ENCODE data around the gene ADRA2A.
A peak's percentile ranks its signal among the peaks of the same experiment; 100 is the strongest.

Gene ADRA2A

DNA sequence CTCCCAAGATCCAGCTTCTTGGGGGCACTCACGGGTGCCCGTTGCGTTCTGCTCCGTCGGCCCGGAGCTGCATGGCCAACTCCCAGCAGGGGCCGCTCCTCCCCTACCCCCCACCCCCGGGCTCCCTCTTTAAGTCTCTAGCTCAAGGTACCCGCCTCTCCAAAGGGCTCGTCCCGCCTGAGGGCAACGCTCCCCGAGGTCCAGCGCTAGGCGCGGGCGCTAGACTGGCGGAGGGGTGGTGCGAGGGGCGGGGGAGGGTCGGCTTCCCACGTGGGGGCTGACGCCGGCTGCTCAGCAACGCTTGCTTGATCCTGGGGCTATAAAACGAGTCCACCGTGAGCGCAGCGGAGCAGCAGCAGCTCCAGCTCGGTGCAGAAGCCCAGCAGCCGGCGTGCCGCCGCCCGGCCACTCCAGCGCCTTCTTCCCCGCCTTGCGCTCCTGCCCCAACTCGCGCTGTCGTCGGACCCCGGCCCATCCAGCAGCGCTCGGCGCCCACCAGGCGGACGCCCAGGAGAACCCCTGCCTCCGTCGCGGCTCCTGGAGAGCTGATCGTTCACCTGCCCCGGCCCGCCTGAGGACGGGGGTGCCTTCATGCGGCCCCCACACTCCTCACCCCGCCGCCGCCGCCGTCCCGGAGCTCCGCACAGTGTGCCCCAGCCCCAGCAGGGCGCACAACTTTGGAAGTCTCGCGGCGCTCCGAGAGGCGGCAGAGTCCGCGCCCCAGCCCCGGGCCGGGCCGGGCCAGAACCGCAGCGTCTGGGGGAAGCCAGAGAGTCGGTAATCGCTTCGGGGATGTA, at the start of gene ADRA2A:
TSS of gene ADRA2A (plus strand) at position 348 of the 797 bp plus-strand sequence. CDS start 968 bp downstream, outside the sequence.
- peak; percentile 77 for DNase-seq

DNA sequence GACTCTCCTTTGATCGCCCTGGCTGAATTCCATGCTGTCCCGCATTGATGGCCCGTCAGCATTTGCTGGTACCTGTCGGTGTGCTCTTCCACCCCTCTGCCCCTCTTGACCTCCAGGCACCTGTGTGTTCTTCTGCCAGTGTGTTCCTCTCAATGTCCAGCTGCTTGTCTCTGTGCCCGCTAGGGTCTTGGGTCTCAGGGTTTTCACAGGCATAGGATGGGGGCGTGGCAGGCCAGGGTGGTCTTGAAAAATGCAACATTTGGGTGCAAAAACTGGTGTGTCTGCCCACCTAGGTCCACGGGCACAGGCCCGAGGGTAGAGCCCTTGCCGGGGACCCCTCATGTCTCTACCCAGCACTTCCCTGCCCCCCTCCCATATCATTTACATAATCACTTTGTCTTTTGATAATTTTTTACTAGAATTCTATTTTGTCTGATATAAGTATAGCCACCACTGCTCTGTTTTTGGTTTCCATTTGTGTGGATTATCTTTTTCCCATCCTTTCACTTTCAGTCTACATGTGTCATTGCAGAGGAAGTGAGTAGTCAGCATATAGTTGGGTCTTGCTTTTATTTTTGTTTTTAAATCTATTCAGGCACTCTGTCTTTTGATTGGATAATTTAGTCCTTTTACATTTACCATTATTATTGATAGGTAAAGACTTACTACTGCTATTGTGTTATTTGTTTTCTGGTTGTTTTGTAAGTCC, 46.6 kb upstream of the ADRA2A start:
- DNase-seq, result no peak

DNA sequence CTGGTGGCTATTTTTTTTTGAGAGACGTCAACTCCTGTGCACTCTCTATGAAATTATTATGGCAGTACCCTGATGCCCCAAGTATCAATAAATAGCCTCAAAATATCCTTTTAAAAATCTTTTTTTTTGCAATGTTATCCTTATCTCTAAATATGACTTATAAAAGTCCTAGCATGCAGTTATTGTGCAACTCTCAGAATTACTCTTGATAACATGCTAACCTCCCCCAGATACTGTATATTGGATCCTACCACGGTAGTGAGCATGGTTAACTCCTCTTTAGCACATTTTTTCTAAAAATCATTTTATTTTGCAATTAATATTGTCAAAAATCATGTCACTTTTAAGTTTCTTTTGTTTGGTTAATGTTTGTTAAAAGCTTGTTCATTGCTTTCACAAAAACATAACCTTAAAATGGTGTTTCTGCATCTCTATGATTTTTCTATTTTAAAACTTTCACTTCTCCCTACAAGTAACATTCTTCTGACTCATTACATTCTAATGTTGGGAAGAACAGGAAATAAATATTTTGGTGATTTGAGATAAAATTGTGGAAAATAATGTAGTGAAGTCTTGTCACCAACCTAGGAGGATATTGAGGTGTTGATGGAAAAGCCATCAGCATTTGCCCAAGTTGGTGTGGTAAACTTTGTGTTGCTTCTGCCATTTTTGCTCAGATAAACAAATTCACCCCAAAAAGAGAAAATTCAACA, 42.1 kb upstream of the ADRA2A start:
- no peak for DNase-seq

DNA sequence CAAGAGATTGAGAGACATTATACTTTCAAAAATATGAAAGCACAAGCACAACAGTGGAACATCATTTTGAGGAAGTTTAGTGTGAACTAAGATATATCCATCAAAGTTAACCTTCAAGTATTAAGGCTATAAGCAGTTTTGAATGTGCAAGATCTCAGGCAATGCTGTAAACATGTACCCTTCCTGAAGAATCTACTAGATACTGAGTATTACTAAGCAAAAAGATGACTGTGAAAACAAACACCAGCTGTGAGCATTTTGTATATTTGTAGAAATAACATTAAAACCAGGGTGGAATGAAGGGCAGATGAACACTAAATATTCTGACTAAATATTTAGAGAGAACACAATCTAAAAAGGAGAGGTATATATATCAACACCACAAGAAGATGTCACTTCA, 41.3 kb upstream of the ADRA2A start:
- DNase-seq, result no peak

DNA sequence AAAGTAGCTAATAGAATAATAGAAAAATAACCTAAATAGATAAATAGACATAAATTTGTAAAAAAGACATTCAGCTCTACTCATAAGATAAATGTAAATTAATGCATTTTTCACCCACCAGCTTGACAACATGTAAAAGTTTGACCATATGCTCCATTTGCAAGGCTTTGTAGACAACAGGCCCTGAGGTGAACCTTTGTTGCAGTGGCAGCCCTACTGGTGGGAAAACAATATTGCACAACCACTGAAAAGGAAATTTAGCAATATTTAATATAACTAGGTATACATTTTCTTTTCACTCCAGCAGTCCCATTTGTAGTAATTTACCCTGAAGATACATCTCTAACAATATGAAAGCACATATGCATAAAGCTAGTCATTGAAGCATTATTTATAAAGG, 39.0 kb upstream of the ADRA2A start:
- DNase-seq, result no peak

DNA sequence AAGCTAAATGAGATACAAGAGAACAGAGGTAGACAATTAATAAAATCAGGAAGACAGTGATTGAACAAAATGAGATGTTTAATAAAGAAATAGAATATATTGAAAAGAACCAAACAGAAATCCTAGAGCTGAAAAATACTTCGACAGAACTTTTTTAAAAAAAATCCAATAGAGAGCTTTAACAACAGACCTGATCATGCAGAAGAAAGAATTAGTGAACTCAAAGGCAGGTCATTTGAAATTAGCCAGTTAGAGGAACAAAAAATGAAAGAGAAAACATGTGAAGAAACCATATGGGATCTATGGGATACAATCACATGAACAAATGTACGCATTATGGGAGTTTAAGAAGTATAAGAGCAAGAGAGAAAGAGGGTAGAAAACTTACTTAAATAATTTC, 37.3 kb upstream of the ADRA2A start:
- no peak for DNase-seq

DNA sequence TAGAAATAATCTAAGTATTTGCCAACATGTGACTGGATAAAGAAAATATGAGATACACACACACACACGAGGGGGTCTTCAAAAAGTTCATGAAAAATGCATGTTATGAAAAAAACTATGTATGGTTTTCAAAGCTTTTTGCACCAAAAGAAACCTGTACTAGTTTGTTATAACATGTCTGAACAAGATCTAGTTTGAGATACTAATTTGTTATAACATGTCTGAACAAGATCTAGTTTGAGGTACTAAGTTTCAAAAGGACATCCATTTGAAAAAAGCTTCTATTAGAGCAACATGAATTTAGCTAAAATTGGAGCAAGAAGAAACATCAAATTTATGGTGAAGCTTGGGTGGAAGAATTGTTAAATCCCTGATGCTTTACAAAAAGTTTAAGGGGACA, 19.8 kb upstream of the ADRA2A start:
- no peak for DNase-seq

DNA sequence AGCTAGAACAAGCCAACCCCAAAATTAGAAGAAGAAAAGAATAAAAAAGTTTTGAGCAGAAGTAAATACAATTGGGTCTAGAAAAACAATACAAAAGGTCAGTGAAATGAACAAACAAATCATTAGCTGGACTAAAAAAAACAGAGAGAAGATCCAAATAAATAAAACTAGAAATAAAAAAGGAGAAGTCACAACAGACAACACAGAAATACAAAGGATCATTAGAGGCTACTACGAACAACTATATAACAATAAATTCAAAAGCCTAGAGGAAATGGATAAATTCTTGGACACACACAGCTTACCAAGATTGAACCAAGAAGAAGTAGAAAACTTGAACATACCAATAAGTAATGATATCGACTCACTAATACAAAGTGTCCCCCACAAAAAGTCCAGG, 13.4 kb upstream of the ADRA2A start:
- DNase-seq, result no peak

DNA sequence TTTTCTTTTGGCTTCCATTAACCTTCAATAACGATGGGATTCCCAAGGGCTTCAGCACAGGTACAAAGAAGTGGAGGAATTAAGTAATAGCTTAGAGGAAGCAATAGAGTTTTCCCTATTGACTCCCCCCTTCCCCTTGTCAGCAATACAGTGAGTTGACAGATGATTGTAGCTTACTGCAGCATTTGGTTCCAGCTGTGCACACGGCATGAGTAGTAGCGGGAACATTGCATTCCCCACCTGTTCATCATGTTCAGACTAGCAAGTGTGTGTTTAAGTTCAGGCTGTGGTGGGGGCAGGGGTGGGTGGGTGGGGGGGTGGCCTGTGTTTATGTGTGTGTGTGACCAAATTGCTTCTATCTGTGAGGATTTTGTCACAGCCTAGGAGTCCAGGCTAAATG, 4.6 kb upstream of the ADRA2A start:
- no peak for DNase-seq

DNA sequence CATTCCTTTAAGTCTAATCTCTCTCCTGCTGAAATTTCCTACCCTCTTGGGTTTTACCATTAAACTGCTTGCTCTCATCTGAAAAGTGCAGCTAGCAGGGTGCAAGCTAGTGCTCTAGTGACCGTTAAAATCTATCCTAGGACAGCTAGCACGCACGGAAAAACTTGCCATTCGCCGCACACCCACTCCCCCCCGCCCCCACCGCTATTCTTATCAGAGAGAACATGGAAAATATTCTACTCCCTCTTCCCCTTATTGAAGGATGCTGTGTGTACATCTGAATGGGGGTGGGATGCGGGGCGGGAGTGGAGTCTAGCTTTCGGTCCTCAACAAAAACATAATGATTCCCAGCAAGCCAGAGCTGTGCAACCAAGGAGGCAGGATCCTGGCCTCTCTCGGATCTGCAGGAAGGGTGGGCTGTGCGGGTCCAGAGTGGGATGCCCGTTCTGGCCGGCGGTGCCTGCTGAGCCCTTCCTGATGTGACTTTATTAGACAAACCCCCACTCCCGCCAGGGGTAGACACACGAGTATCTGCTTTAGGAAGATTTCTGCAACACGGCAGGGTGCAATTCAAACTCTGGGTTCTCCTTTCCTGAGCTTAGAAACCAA, 1.1 kb upstream of the ADRA2A start:
- DNase-seq, result no peak

DNA sequence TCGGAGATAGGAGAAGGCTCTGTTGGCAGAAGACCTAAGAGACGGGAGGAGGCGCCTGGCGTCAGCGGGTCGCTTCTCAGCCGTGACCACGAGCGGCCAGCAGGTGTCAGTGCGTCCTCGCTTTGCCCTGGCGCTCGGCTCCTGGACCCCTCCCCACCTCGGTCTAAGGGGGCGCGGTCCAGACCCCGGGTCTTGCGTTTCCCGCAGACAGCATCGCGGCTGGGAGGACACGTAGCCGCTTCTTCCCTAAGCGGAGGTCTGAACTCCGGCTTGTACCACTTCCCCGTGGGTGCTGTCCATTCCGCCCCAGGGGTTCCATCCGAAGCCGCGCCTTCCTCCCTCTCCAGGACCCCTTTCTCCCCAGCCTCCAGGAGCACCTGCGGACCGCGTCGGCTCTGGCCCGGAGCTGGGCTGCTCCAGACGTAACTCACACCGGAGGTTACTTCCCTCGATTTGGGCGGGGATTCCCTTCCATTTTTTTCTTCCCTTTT, 593 bp upstream of the ADRA2A start:
- DNase-seq, result peak; percentile 80

DNA sequence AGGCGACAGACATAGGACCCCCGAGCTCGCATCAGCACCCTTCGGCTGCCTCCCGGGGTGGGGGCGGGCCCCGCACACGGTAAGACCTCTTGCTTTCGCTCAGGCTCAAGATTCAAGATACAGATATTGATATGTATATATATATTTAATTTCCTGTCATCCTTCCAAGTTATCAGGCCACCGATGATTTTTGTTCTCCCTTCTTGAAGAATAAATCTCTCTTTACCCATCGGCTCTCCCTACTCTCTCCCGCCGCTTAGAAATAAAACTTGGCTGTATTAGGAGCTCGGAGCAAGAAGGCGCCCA, 603 bp downstream of the ADRA2A start:
- no peak for DNase-seq

DNA sequence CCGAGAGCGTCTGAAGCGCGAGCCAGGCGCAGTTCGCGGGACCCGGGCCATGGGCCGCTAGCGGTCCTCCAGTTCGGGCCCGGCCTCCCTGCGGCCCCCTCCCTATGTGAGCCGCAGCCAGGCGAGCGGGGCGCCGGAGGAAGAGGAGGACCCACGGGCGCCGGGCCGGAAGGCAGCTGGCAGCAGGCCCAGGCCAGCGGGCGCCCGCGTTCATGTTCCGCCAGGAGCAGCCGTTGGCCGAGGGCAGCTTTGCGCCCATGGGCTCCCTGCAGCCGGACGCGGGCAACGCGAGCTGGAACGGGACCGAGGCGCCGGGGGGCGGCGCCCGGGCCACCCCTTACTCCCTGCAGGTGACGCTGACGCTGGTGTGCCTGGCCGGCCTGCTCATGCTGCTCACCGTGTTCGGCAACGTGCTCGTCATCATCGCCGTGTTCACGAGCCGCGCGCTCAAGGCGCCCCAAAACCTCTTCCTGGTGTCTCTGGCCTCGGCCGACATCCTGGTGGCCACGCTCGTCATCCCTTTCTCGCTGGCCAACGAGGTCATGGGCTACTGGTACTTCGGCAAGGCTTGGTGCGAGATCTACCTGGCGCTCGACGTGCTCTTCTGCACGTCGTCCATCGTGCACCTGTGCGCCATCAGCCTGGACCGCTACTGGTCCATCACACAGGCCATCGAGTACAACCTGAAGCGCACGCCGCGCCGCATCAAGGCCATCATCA, 1.1 kb downstream of the ADRA2A start:
- DNase-seq, result peak; percentile 58

DNA sequence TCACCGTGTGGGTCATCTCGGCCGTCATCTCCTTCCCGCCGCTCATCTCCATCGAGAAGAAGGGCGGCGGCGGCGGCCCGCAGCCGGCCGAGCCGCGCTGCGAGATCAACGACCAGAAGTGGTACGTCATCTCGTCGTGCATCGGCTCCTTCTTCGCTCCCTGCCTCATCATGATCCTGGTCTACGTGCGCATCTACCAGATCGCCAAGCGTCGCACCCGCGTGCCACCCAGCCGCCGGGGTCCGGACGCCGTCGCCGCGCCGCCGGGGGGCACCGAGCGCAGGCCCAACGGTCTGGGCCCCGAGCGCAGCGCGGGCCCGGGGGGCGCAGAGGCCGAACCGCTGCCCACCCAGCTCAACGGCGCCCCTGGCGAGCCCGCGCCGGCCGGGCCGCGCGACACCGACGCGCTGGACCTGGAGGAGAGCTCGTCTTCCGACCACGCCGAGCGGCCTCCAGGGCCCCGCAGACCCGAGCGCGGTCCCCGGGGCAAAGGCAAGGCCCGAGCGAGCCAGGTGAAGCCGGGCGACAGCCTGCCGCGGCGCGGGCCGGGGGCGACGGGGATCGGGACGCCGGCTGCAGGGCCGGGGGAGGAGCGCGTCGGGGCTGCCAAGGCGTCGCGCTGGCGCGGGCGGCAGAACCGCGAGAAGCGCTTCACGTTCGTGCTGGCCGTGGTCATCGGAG, 1.8 kb downstream of the ADRA2A start:
- no peak for DNase-seq

DNA sequence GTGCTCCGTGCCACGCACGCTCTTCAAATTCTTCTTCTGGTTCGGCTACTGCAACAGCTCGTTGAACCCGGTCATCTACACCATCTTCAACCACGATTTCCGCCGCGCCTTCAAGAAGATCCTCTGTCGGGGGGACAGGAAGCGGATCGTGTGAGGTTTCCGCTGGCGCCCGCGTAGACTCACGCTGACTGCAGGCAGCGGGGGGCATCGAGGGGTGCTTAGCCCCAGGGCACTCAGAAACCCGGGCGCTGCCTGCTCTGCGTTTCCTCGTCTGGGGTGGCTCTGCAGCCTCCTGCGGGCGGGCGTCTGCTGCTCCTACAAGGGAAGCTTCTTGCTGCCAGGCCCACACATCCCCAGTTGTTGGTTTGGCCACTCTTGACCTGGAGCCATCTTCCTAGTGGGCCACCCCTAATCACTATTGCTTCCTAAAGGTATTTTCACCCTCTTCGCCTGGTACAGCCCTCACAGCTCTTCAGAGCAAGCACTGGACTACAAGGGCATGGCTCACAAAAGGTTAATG, 2.5 kb downstream of the ADRA2A start:
- DNase-seq, result no peak

DNA sequence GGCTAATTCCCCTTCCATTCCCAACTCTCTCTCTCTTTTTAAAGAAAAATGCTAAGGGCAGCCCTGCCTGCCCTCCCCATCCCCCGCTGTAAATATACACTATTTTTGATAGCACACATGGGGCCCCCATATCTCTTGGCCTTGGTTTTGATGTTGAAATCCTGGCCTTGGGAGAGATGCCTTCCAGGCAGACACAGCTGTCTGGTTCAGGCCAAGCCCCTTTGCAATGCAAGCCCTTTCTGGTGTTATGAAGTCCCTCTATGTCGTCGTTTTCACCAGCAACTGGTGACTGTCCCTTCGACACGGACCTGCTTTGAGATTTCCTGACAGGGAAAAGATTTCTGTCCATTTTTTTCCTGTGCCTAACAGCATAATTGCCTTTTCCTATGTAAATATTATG, 3.0 kb downstream of the ADRA2A start:
- no peak for DNase-seq

DNA sequence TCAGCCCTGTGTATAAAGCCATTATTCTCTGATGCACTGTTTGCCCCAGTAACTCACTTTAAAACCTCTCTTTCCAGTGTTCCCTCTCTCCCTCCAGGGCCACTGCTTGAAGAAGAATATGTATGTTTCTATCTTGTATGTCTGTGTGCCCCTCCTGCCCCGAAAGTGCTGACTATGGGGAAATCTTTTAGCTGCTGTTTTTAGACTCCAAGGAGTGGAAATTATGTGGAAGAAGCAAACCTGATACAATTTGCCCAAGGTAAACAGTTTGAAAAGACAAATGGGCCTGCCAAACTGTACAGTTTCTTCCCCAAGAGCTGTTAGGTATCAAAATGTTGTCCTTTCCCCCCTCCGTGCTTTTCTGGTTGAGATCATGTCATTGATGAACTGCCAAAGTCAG, 3.4 kb downstream of the ADRA2A start:
- DNase-seq, result no peak

DNA sequence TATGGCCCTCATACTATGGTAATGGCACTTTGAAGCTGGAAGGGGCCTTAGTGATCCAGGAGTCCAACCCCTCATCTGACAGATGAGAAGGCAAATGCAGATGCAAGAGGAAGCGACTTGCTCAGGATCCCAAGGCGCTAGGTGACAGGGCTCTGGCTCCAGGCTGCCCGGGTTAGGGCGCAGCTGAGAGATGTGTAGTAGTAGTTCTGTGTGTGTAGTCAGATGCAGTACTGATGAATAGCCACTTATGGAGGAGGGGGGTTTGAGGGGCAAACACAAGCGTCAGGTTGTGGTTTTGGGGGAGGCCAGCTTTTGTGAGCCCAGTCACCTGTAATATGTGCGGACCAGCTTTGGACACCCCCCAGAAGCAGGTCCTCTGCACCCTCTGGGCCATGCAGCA, 4.8 kb downstream of the ADRA2A start:
- DNase-seq, result no peak

DNA sequence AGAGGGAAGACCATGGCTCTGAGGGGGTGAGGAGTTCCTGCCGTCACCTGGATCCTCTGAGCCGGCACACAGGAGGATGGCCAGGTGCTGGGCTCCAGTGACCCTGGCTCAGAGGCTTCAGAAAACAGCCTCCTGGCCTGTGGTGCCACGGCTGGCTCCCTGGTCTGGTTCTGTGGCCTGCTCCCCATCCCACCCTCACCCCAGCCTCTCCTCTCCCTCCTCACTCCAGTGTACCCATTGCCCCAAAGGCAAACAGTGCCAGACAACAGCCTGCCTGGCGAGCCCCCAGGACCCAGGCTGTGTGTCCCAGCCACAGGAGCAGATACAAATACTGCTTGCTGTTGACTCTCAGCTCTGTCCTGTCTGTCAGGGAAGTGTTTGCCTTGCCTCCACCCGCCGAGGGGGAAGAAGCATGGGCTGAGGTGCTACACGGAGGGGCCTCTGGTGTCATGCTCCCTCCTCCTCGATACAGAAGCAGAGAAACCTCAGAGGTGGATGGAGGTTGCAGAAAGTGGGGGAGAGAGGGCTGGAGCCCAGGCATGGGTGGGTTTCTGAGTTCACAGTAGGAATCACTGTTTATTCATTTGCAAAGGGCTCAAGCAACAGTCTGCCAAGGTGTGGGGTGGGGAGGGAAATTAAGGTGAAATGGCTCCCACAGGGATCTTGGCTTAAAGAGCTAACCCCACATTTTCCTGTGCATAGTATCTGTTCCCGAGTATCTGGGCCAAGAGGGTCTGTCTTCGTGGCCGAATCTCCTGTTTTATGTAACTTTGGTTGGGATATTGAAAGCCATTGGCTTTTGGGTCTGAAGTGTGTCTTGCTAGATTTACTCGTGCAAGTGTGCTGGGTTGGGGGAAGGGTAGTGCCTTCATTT, 5.5 kb downstream of the ADRA2A start:
- DNase-seq, result no peak

DNA sequence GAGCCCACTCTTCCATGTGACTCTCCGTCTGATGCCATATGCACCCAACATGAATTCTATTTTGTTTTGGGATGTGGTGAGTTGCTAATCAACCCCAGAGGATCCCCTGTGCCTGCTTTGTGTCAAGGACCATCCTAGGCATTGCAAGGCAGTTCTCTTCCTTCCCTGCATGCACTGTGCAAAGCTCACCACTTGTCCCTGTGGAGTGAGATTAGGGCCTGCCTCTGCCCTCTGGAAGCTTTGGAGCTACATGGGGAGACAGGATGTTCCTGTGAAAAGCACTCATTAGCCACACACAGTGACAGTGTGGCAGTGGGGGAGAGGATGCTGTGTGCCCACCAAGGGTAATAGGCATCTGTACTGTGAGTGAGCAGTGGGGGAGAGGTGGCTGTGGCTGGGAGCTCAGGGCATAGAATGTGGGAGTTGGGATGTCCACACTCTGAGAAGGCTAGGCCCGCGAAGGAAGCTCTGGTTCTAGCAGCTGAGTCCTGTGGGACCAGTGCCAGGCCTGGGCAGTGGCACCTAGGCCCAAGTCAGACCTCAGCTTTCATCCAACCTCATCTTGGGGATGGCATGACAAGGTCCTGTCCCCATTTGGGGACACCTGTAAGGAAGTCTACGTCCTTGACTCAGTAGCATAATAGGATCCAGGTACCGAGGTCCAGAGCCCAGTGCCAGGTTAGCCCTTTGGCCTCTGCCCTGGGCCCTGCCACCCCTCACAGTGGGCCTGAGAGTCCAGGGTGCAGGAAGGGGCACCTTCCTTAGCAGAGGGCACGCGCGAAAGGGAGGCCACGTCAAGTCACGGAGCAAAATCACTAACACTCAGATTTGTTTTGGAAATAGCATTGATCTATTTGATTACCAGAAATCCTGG, 6.6 kb downstream of the ADRA2A start:
- no peak for DNase-seq
